Cardiac fibroblast (primary cell): Measurements from ENCODE around the gene CHTF18.

ENCODE experiments used
- DNase-seq, 2 donors: peaks; one replicate each; pipeline versions ENCODE4 v3.0.0 to v3.0.0-alpha.2; 2010; ENCODE audit warnings: low read depth in 2 of 2
- H3K4me3 ChIP-seq, 2 donors: replicated peaks in 1 of 2; 1 replicate in 1 of 2; 2 replicates in 1 of 2; pipeline ENCODE4 v1.5.1; 2011; ENCODE audit warnings: low read depth in 2 of 2, low read length in 2 of 2, mild to moderate bottlenecking in 2 of 2, moderate library complexity in 1 of 2
- TF ChIP-seq, protein P1 (sequence below): IDR thresholded peaks from one replicate; pipeline ENCODE4 v1.5.1; 2011; ENCODE audit warnings: low read depth, mild to moderate bottlenecking, low read length, inconsistent platforms

Gene CHTF18

DNA sequence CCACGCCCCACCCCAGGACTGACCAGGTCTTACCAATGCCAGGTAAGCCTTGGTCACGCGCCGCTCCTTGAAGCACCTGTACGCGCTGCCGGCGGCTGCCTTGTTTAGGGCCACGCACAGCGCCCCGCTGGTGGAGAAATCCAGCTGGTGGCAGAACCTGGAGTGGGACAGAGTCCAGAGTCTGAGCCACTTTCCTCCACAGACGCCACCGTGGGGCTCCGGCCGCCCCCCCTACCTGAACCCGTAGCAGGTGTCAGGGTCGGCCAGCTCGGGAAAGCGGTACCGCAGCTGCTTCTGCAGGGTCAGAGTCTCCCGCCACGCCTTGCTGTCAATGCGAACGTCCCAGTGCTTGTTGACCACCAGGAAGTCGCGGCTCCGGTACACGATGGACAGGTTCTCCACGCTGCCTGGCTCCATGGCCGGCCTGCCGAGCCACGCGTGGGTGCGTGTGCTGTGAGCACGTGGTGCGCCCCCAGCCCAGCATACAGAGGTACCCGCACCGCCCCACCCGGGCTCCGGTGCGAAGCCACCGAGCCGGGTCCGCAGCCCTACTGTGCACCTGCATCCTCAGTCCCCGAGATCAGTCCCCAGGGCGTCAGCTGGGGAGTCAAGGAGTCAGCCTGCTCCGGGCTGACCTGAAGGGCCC lies 976 bp upstream of the CHTF18 start:
- TF ChIP-seq, protein P1, sequence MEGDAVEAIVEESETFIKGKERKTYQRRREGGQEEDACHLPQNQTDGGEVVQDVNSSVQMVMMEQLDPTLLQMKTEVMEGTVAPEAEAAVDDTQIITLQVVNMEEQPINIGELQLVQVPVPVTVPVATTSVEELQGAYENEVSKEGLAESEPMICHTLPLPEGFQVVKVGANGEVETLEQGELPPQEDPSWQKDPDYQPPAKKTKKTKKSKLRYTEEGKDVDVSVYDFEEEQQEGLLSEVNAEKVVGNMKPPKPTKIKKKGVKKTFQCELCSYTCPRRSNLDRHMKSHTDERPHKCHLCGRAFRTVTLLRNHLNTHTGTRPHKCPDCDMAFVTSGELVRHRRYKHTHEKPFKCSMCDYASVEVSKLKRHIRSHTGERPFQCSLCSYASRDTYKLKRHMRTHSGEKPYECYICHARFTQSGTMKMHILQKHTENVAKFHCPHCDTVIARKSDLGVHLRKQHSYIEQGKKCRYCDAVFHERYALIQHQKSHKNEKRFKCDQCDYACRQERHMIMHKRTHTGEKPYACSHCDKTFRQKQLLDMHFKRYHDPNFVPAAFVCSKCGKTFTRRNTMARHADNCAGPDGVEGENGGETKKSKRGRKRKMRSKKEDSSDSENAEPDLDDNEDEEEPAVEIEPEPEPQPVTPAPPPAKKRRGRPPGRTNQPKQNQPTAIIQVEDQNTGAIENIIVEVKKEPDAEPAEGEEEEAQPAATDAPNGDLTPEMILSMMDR = no peak
- H3K4me3 ChIP-seq = peak overlapping the region; percentile 91 to 94
- no peak for DNase-seq

GRCh38 chr16:787978-788398 lies 432 bp upstream of the CHTF18 start, which contains the start of gene RPUSD1:
Gene RPUSD1 (minus strand): TSS chr16:788381. CDS start chr16:787737, 644 bp downstream.
- TF ChIP-seq, protein P1 = no peak
- DNase-seq = no peak
- H3K4me3 ChIP-seq = peak within 1 kb of the TSS; percentile 91 to 94

DNA sequence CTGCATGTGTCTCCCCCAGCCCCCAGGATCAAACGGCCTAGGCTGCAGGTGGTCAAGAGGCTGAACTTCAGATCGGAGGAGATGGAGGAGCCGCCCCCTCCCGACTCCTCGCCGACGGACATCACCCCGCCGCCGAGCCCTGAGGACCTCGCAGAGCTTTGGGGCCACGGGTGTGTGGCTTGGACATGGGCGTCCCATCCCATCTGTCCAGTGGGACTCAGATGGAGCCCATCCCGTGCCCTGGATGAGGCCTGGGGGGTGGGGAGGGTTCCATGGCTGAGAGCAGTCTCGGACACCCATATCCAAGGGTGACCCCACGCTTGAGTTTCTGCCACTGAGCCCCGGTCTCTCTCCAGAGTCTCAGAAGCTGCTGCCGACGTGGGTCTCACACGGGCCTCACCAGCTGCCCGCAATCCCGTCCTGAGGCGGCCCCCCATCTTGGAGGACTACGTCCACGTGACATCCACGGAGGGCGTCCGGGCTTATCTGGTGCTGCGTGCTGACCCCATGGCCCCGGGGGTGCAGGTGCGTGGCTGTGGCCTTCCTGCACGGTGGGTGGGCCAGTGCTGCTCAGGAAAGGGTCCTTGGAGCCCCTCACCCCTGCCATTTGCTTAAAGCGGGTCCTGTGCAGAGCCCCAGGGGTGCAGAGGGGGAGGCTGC lies 901 bp downstream of the CHTF18 start:
- peak overlapping the region; percentile 64 to 85 for H3K4me3 ChIP-seq
- DNase-seq = no peak
- TF ChIP-seq, protein P1 = no peak

- no peak overlapping the region for H3K4me3 ChIP-seq
- TF ChIP-seq, protein P1 = no peak
- DNase-seq = no peak
These were observed 1.7 kb downstream of the CHTF18 start for GRCh38 chr16:790086-790485.

- no peak for DNase-seq
- TF ChIP-seq, protein P1 = no peak
- H3K4me3 ChIP-seq = no peak overlapping the region
These were observed 2.7 kb downstream of the CHTF18 start for GRCh38 chr16:791131-791530.

DNA sequence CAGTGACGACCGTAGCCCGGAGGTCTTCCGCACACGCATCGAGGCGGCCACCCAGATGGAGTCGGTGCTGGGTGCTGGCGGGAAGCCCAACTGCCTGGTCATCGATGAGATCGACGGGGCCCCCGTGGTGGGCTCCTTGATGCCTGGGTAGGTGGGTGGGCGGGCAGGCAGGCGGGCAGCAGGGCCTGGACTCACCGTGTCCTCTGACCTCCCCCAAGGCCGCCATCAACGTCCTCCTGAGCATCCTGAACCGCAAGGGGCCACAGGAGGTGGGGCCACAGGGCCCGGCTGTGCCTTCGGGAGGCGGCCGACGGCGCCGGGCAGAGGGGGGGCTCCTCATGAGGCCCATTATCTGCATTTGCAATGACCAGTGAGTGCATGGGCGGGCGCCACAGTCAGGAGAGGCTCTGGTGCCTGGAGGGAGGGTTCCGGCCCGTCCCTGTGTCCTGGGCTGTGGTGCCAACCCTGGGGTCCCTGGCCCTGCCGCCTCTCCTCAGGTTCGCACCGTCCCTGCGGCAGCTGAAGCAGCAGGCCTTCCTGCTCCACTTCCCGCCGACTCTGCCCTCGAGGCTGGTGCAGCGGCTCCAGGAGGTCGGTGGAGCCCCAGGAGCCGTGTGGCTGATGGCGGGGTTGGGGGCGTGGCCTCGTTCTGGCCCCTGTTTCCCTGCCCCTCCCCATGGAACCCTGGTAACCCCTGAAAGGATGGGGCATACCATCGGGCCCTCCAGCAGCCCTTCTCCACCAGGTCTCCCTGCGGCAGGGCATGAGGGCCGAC lies 4.0 kb downstream of the CHTF18 start:
- TF ChIP-seq, protein P1 = no peak
- H3K4me3 ChIP-seq = no peak overlapping the region
- no peak for DNase-seq
